Adrenal gland (tissue), 12 donors: Measurements from ENCODE around the gene CETN3. TPM values are rescaled to one million over a fixed set of nuclear protein-coding genes. Genes with fewer than 3 reads are reported as not detected.

Source experiments
- DNase-seq, 7 donors: peaks; one replicate each; pipeline ENCODE4 v3.0.0-alpha.2; 2019 to 2020
- H3K27ac ChIP-seq, 5 donors: fragments of 200-600 bp; sonication (generic) in 4 of 5; 1 replicate in 3 of 5; 2 replicates in 2 of 5; pipeline versions ENCODE4 v1.5.1 to v1.8.0; 2016 to 2020; ENCODE audit warnings: mild to moderate bottlenecking in 1 of 5
- H3K27me3 ChIP-seq: fragments of 200-600 bp; 2 replicates; pipeline ENCODE4 v1.8.0; 2021
- H3K36me3 ChIP-seq, 2 donors: fragments of 200-600 bp; replicated peaks in 1 of 2; 1 replicate in 1 of 2; 2 replicates in 1 of 2; pipeline versions ENCODE4 v1.5.1 to v1.8.0; 2018 to 2022
- H3K4me1 ChIP-seq, 2 donors: fragments of 200-600 bp; replicated peaks in 1 of 2; 1 replicate in 1 of 2; 2 replicates in 1 of 2; pipeline versions ENCODE4 v1.5.1 to v1.8.0; 2018 to 2021
- H3K4me3 ChIP-seq, 4 donors: fragments of 200-600 bp; sonication (generic) in 3 of 4; one replicate each; pipeline ENCODE4 v1.5.1; 2016 to 2018
- H3K9me3 ChIP-seq, 3 donors: fragments of 200-600 bp; sonication (generic) in 1 of 3; replicated peaks in 1 of 3; 1 replicate in 2 of 3; 2 replicates in 1 of 3; pipeline versions ENCODE4 v1.5.1 to v1.8.0; 2016 to 2021
- POLR2A ChIP-seq, 2 donors: fragments of 450-650 bp; IDR thresholded peaks; one replicate each; pipeline ENCODE4 v1.6.1; 2017; ENCODE audit warnings: antibody characterized with exemption in 2 of 2, mild to moderate bottlenecking in 2 of 2, moderate library complexity in 1 of 2
- WGBS, 4 donors: extraction: QIAGEN DNeasy Blood & Tissue Kit in 2 of 4; methylation state at CpG; one replicate each; pipeline versions ENCODE4 v1.1.5 to v1.1.7; 2013 to 2017; 5-methylcytosine and 5-hydroxymethylcytosine counted together
- intact Hi-C, 2 donors: fragments of 100-400 bp; cut with DNase I; formaldehyde crosslinking; loops; one replicate each; pipeline versions ENCODE4 v1.14.1 to v1.15.0; 2022 to 2023
- polyA plus RNA-seq, 3 donors: library from polyadenylated mRNA; stranded (reverse); fragments of 200-250 nt in 2 of 3; fragments of 350-450 nt in 1 of 3; fragmentation: Illumina TruSeq in 1 of 3; extraction: RNeasy Lipid Tissue Mini Kit (QIAGEN cat#74804) in 1 of 3; gene quantifications; one replicate each; pipeline ENCODE4 v1.2.3, GENCODE V29; 2013 to 2014
- total RNA-seq, 9 donors: library from RNA; depleted of rRNA in 4 of 9; stranded (reverse); fragments of >200 nt in 4 of 9; fragments of 120-200 nt in 1 of 9; fragmentation: NEBNext Ultra II Directional in 1 of 9; extraction: Animal tissue kit (Norgen Biotek cat#: 25700) in 1 of 9; gene quantifications; one replicate each; pipeline versions ENCODE4 v1.1.0 to v1.2.4, GENCODE V29; 2013 to 2023
- TF ChIP-seq, protein P1 (sequence below), 6 experiments: fragments of 450-650 bp in 4 of 6; fragments of 200-600 bp in 2 of 6; sonication (generic) in 1 of 6; IDR thresholded peaks; 1 replicate in 5 of 6; 2 replicates in 1 of 6; pipeline versions ENCODE4 v1.5.1 to v1.8.0; 2016 to 2021; ENCODE audit warnings: antibody characterized with exemption in 6 of 6, mild to moderate bottlenecking in 2 of 6, moderate library complexity in 1 of 6
- donor health status: healthy with polysubstance abuse.
- donor health status: Bipolar disorder and iron deficiency.
- donor health status: DM: yes; HTN: yes; CAD: no.
- donor health status: DM: no; HTN: no; CAD: no.
- donor health status: DM: no; HTN: no; CAD: no.
- donor health status: DM: yes; HTN: yes; CAD: no.

Gene CETN3
- total and polyA plus RNA-seq, 12 donors, result 5.0 to 59.2 (median 20.4) TPM

DNA sequence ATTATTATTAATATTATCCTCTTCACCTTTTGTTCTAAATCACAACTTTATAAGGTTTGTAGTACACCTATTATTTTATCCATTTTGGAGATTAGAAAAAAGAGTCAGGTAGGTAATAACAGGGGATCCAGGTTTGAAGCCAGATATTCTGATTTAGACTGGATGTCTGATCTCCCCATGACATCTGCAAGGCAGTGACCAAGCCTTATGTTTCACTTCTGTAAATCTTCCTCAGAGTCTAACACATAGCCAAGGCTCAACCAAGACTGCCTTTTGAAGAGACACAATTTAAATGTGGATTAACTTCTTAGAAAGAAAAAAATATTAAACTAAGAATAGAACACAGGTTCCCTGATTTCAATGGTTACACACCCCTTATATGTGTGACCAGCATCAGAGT is 44.2 kb downstream of the CETN3 start:
- Histone ChIP-seq H3K36me3 (no peaks in the 10 kb centered on the region), H3K4me1 (no peaks in the 10 kb centered on the region), H3K27ac (no peak overlapping the region), H3K27me3 (no peaks in the 10 kb centered on the region), H3K9me3 (no peaks in the 10 kb centered on the region), H3K4me3 (no peak overlapping the region)
- DNase-seq, result no peak
- intact Hi-C loops, result no loop called here
- TF ChIP-seq, protein P1, sequence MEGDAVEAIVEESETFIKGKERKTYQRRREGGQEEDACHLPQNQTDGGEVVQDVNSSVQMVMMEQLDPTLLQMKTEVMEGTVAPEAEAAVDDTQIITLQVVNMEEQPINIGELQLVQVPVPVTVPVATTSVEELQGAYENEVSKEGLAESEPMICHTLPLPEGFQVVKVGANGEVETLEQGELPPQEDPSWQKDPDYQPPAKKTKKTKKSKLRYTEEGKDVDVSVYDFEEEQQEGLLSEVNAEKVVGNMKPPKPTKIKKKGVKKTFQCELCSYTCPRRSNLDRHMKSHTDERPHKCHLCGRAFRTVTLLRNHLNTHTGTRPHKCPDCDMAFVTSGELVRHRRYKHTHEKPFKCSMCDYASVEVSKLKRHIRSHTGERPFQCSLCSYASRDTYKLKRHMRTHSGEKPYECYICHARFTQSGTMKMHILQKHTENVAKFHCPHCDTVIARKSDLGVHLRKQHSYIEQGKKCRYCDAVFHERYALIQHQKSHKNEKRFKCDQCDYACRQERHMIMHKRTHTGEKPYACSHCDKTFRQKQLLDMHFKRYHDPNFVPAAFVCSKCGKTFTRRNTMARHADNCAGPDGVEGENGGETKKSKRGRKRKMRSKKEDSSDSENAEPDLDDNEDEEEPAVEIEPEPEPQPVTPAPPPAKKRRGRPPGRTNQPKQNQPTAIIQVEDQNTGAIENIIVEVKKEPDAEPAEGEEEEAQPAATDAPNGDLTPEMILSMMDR (IDR thresholded peaks at IDR 0.05), result no peak
- no peak for TF ChIP-seq POLR2A (IDR thresholded peaks at IDR 0.05)

DNA sequence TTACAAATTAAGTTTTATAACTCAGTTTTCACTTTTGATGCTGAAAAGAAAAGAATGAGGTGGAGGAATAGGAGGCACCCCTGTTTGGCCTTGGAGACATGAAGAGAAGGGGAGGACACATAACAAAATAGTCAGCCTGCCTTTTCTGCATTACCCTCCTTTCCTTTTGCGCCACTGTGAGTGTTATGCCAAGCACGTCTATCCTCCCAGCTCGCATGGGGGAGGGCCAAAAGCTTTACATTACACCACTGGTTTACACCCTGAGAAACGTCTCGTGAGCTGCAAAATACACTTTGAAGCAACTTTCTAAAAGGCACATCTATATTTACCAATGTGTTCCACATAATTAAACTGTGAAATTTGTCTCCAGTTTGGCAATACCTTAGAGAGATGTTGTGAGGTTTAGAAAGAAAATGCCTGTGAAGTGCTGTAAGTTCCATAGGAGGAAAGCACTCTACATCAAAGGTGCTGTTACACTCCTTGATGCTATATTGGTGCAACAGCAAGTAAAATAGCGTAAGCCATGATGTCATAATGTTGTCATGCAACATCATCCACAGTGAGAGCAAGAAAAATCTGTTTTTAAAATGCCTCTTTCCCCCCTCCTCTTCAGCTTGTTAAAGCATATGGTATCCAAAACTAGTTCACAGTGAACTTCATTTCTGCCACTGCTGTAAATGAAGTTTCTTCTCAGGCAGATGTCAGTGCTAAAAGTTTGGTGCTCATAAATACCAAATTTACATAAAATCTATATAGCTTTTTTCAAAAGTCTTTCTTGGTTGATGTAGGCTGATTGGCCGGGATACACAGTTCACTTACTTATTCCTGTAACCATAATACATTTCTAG is 50.3 kb downstream of the CETN3 start:
- Histone ChIP-seq H3K9me3 (no peaks in the 10 kb centered on the region), H3K4me1 (no peaks in the 10 kb centered on the region), H3K4me3 (no peak overlapping the region), H3K36me3 (no peaks in the 10 kb centered on the region), H3K27me3 (no peaks in the 10 kb centered on the region), H3K27ac (no peak overlapping the region)
- TF ChIP-seq, protein P1 (IDR thresholded peaks at IDR 0.05), result no peak
- no peak for TF ChIP-seq POLR2A (IDR thresholded peaks at IDR 0.05)
- WGBS, 4 donors, result 71 to 79% (median 74%) methylated on average over 7 of the region's 7 CpGs
- intact Hi-C loops, result no loop called here
- DNase-seq, result no peak

DNA sequence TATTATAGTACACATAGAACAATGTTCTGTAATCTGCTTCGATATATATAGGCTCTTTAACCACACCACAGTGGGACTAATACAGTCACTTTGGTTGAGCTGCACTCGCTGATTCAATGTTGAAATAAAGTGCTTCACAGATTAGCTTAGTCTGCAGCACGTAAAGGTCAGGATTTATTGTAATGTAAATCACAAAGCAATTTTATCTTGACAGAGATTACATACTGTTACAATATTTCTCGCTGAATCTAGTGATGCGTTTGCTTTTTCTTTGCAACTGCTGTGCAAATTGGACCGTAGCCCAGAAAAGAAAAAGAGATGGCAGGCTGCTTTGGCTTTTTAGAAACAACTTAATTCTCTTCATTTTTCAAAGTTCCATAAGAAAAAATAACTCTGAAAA is 52.9 kb downstream of the CETN3 start:
- DNase-seq, result no peak
- no peaks in the 10 kb centered on the region for H3K36me3 ChIP-seq
- no peak overlapping the region for H3K27ac ChIP-seq
- no peaks in the 10 kb centered on the region for H3K4me1 ChIP-seq
- WGBS, 4 donors, result 31 to 40% (median 36%) methylated on average over 6 of the region's 6 CpGs
- no peak overlapping the region for H3K4me3 ChIP-seq
- H3K9me3 ChIP-seq, result no peaks in the 10 kb centered on the region
- intact Hi-C loops, result no loop called here
- no peaks in the 10 kb centered on the region for H3K27me3 ChIP-seq
- no peak for TF ChIP-seq POLR2A (IDR thresholded peaks at IDR 0.05)
- TF ChIP-seq, protein P1 (IDR thresholded peaks at IDR 0.05), result no peak

DNA sequence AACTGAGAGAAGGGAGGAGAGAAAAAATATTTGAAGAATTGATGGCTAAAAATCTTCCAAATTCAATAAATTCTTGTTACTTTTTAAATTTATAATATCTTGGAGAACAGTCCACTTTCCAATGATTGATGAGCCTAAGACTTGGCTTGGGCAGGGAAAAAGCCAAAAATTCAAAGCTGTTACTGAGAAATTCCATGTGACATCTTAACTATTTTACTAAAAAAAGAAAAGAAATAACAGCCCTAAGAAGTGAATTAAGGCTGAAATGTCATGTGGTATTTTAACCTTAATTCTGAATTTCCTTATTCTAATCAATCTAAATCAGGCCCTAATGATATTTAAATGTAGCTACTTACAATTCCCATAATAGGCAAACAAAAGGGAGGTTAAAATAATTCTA is 53.4 kb downstream of the CETN3 start:
- Histone ChIP-seq H3K27me3 (no peaks in the 10 kb centered on the region), H3K4me1 (no peaks in the 10 kb centered on the region), H3K9me3 (no peaks in the 10 kb centered on the region), H3K36me3 (no peaks in the 10 kb centered on the region), H3K27ac (no peak overlapping the region), H3K4me3 (no peak overlapping the region)
- TF ChIP-seq, protein P1 (IDR thresholded peaks at IDR 0.05), result no peak
- TF ChIP-seq POLR2A (IDR thresholded peaks at IDR 0.05), result no peak
- intact Hi-C loops, result no loop called here
- DNase-seq, result no peak
